ENCODE results near the gene CLIP4. TPM values are rescaled to one million over a fixed set of nuclear protein-coding genes. Genes with fewer than 3 reads are reported as not detected.

The CLIP4 gene
- total and polyA plus RNA-seq, 2 experiments from 2014 or later = 0.06 to 0.14 TPM

GRCh38 chr2:29139152-29139551 is 23.9 kb downstream of the CLIP4 start:
- H3K27me3 ChIP-seq (ENCODE audit: insufficient read depth) = no peaks in the 10 kb centered on the region

More at GRCh38 chr2:29139152-29139551, 23.9 kb downstream of the CLIP4 start:
- Histone ChIP-seq H3K27ac (ENCODE audit: low read depth) (no peak overlapping the region), H3F3A (replicated peaks; ENCODE audit: low read depth) (no peaks in the 10 kb centered on the region), H3K4me1 (ENCODE audit: insufficient read depth) (no peaks in the 10 kb centered on the region), H3K4me2 (no peak overlapping the region), H3K36me3 (ENCODE audit: insufficient read depth) (no peaks in the 10 kb centered on the region), H3K79me2 (replicated peaks; ENCODE audit: insufficient read depth) (no peaks in the 10 kb centered on the region), H2AFZ (no peak overlapping the region), H4K20me1 (replicated peaks; ENCODE audit: insufficient read depth) (no peaks in the 10 kb centered on the region), H3K4me3 (no peak overlapping the region), H3K9me2 (ENCODE audit: insufficient read depth) (no peaks in the 10 kb centered on the region)
- no peaks in the 10 kb centered on the region for H3K36me3 Mint-ChIP-seq (ENCODE audit: low read depth)
- ATAC-seq (no peak), DNase-seq (ENCODE audit: low spot score) (no peak)
- no peaks in the 10 kb centered on the region for H3K4me1 Mint-ChIP-seq
- no peak overlapping the region for H3K4me3 Mint-ChIP-seq
- H3K27me3 Mint-ChIP-seq (ENCODE audit: insufficient read depth, low read depth, poor library complexity) = no peaks in the 10 kb centered on the region
- no peak for TF ChIP-seq ZNF462 (CRISPR knock-in tag; IDR thresholded peaks at IDR 0.05)
- H3K9me3 Mint-ChIP-seq = peaks cover 3% of the 10 kb centered on the region; the same call in 1 of the 3 replicates
- no peak overlapping the region for H3K27ac Mint-ChIP-seq
